GM19397 (cell line): Measurements from ENCODE around the gene OLR1.
A peak's percentile ranks its signal among the peaks of the same experiment; 100 is the strongest.

Experiments
- ATAC-seq: cut with Tn5 transposase; IDR thresholded peaks from one replicate; pipeline ENCODE4 v1.9.1; 2021; ENCODE audit warnings: mild to moderate bottlenecking, moderate library complexity; ENCODE audit not compliant: unreplicated experiment

The OLR1 gene

DNA sequence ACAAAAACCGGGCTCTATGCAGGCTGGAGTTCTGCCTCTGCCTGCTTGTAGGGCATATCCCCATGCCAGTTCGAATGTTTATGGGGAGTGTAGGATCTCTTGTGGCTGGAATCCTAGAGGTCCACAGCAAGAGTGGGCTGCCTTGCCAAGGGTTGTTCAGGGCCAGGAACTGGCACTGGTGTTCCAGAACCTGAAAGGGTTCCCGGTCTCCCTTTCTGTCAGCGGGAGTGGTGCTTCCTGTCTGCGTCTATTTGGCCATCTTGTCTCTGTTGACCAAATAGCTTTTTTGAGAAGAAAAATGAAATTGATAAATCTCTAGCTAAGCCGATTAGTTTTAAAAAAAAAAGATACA, 17.8 kb downstream of the OLR1 start:
- ATAC-seq, result no peak

DNA sequence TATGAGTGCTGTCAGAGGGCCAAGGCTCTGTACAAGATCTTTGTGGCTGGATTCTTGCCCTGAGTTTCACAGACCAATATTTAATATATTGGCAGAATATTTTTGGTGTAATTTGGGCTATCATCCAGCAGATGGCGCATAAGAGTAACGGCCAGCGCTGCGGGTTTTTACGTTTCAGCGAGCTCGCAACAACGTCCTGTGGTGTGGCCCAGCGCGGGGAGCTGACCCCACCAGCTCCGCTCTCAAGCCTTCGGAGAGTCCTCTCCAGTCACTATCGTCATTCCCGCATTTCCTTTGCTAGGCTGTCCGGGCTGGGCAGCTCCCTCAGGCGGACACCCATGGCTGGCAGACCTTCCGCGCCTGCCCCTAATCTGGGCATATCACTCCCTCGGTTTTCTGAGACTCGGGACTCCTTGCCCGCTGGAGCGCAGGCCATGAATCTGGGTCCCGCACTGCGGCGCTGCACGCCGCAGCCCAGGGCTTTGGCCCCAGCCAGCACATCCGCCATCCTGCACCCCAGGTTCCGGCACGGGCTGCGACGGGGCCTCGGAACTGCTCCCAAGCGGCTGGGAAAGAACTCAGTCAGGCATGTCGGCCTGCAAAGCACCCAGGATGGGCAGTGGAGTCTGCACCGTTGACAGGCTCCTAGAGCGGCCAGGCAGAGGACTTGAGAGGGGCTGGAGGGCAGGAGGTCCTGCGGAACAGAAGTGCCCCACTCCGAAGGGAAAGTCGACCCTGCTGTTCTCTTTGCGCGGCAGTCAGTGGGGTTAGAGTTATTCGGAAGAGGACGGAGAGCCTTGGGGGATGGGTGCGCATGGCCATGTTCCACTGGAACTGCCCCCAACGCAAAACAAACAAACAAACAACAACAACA, 18.4 kb downstream of the OLR1 start:
- no peak for ATAC-seq

DNA sequence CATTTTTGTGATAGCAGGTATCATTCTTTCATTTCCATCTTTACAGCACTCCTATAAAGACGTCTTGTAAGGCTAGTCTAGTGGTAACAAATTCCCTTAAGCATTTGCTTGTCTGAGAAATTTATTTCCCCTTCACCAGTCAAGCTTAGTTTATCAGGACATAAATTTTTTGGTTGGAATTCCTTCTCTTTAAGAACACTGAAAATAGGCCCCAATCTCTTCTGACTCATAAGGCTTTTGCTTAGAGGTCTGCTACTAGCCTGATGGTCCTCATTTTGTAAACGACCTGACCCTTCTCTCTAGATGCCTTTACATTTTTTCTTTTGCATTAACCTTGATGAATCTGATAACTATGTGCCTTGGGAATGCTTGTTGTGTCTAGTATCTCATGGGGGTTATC, 20.3 kb downstream of the OLR1 start:
- no peak for ATAC-seq

DNA sequence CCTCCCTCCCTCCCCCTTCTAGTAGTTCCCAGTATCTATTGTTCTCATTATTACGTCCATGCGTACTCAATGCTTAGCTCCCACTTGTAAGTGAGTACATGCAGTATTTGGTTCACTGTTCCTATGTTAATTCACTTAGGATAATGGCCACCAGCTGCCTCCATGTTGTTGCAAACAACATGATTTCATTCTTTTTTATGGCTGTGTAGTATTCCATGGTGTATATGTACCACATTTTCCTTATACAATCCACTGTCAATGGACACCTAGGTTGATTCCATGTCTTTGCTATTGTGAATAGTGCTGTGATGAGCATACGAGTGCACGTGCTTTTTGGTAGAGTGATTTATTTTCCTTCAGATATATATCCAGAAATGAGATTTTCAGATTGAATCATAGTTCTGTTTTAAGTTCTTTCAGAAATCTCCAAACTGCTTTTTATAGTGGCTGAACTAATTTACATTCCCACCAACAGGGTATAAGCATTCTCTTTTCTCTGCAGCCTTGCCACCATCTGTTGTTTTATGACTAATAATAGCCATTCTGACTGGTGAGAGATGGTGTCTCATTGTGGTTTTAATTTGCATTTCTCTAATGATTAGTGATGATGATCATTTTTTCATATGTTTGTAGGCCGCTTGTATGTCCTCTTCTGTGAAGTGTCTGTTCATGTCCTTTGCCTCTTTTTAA, 24.1 kb downstream of the OLR1 start:
- ATAC-seq, result no peak

DNA sequence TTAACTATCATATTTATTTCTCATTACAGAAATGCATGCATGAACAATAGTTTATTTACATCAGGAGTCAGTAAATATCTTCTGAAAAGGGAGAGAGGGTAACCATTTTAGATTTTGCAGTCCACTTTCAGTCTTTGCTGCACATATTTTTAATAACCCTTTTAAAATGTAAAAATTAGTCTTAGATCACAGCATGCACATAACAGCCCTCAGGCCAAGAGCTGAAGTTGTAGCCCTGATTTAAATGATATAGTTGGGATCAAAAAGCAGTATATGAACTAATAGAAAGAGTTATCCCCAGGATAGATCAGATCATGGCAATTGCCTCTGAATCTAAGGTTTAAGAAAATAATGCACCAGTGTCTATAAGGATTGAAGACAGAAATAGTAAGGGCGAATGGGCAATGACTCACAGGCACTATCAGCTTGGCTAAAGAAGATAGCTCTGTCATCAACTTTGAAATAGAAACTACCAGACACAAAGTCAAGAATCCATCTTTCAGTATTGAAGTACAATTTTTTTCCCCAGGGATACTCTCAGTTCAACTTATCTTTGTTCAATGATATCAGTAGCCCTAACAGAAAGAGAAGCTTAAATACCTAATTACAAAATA, 28.8 kb downstream of the OLR1 start:
- no peak for ATAC-seq

DNA sequence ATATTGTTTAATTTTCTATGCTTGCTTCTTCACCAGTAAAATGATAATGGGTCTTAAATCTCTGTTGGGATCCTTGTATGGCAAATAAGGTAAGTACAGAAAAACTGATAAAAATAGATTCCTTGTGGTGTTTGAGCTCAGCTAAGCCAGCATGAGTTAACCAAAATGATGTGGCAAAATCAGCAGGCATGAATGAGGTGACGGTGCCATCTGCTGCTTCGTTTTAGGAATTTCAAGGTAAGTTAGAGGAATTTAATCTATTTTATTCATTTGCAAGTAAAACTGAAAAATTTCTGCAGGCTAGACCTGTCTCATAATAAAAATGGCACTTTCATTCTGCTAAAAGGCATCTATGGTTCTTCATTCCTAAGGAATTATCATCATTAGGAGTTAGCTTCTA, 31.9 kb downstream of the OLR1 start:
- no peak for ATAC-seq

DNA sequence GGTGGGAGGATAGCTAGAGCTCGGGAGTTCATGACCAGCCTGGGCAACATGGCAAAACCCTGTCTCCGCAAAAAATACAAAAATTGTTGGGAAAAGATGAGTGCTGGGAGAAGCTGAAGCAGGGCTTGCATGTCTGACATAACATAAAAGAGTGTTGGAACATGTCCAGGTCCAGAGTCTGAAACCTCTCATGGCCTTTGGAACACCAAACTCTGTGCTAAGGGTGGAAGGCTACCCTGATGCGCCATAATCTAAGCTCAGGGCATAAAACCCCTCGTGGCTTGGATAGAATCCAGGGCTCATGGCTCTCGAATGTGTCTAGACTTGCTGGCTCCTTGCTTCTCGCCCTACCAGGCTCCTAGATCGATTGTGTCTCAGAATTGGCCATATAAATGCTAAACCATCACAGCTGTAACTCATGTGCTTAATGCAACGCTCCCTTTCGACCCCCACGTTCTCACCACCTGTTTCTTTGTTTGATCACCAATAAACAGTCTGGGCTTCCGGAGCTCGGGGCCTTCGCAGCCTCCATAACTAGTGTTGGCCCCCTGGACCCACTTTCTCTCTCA, 35.2 kb downstream of the OLR1 start:
- ATAC-seq, result no peak

DNA sequence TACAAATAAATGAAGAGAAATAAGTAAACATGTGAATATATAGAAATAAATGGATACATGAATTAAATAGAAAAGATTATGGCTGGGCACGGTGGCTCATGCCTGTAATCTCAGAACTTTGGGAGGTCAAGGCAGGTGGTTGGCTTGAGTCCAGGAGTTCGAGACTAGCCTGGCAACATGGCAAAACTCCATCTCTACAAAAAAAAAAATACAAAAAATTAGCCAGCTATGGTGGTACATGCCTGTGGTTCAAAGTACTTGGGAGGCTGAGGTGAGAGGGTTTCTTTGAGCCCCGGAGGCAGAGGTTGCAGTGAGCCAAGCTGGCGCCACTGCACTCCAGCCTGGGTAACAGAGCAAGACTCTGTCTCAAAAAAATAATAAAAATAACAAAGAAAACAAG, 36.8 kb downstream of the OLR1 start:
- ATAC-seq, result no peak

DNA sequence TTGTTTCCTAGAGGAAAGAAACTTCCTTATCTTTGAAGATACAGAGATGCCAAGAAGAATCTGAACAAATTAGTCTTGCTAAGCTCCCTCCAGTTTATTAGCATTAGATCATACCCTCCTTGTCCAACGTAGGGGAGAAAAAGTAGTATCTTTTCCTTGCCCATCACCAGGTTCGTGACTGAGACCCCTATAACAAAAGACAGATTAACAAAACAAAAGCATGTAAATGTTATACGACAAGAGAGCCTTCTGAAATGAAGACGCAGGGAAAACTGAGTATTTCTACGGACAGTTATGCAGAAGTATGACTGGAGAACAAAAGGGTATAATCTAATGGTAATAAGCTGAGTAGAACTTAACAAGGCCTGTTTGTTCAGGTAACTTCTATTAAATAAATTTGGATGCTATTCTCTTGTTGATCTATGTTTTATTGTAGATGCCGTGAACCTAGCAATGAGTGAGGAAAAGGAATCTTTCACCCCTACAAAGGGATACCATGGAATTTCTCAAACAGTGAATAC, 39.0 kb downstream of the OLR1 start:
- ATAC-seq, result no peak

DNA sequence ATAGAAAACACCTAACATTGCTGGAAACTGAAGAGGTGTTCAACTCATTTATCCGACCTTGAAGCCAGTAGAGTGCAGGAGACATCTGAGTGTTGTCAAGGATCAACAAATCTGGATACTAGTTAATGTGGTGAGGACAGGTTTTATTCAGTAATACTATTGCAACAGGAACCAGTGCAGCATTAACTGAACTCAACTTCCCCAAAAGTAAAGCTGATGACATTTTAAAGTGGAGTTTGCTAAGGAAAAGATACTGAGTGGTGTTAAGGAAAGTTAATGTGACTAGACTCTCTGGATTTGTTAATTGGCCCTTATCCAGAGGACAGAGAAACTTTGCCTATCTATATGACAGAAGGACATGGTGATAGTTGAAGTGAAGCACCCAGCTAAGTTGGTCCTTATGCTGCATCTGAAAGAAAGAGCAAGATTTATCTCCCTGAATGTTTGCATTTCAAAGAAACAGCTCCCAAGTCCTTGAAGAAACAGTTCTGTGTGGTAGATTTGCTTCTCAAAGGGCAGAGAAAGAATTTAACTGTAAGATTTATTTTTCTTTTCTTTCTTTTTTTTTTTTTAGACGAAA, 40.7 kb downstream of the OLR1 start:
- ATAC-seq, result no peak

DNA sequence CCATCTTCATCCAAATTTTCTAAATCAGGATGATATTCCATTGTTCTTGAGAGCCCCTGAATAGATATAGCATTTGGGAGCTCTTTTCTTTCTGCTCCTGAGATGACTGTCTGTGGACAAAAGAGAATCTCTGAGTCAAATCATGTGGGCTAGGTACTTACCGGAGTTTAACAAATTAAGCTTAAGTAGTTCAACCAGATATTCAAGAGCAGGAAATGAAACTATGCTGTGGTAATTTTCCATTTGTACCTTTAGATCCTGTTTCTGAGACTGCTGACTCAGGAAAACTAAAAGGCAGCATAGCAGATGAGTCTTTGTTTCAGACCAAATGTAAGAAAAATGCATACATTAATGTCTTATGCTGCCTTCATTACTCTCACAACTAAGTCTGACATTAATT, 41.9 kb downstream of the OLR1 start, which contains the start of gene CLEC7A:
Gene CLEC7A (minus strand): TSS at position 158 of the 400 bp plus-strand sequence. CDS start 117 bp downstream, at position 41.
- ATAC-seq, result peak; percentile 84

DNA sequence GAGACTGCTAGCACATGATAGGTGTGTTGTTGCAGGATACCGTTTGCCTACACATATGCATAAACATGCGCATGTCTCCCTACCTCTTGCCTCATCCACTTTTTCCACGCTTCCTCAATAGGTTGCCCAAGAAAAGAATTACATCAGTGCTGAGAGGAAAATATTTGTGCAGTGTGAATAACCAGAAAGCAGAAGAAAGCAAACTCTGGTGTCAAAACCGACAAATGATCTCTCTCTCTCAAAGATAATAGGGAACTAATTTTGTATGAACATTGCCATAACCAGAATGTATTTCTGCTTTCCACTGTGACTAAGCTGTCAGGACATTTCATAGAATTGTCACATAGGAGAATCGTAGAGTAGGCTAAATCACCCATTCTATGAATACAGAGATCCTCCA, 43.2 kb downstream of the OLR1 start:
- ATAC-seq, result no peak

DNA sequence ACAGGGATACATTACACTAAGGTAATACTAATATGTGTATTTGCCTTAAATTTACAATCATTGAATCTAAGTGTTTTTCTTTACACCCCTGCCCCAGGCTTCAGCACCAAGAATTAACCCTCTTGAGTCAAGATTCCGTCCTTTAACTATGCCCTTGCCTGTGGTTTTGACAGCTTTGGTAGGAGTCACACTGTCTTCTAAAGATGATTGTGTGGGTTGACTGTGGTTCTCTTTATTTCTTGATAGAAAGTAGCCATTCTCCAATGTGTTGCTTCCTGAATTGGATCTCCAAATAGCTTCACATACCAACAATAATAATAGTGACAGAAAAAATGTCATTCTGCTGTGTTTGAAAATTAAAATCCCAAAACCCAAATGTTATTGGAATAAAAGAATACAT, 45.5 kb downstream of the OLR1 start:
- no peak for ATAC-seq

DNA sequence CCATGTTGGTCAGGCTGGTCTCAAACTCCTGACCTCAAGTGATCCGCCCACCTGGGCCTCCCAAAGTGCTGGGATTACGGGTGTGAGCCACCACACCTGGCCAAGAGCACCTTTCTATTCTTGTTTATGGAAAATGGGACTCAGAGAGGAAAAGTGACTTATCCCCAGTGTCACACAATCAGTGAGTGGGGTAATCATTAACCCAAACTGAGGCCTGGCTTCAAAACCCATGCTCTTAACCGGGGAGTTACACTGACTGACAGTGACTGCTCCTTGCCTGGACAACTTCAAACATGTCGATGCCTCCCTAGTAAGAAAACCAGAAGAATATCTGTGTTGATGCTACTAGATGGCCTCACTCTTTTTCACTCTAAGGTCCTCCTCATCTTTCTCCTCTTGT, 49.2 kb downstream of the OLR1 start:
- ATAC-seq, result no peak

DNA sequence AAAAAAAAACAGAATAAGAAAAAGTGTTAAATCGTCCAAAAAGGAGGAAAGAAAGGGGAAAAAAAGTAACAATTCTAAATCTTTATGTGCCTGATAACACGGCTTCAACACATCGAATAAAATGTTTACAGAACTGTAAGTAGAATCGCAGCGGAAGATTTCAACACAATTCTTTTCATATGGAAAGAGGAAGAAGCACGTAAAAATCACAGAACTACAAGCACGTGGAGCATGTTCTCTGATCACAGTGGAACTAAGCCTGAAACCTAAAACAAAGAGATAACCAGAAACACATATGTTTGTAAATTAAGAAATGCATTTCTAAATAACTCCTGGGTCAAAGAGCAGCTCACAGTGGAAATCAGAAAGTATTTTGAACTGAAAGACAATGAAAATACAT, 50.7 kb downstream of the OLR1 start:
- no peak for ATAC-seq

DNA sequence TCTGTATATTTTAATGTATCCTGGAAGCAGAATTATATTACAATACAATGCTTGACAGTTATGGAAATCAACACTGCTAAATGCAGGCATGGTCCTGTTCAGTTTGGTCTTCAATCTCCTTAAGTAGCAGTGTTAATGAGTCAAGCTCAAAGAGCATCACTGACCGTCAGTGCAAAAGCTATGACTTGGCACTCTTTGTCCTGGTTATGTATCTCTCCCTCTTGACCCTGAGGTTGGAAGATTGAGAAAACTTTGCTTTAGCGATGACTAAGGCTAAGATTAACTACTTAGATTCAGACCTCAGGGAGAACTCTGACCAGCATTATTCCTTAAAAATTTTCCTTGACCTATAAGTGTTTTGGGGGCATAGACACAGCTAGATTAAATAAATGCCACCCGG, 52.9 kb downstream of the OLR1 start:
- ATAC-seq, result no peak

DNA sequence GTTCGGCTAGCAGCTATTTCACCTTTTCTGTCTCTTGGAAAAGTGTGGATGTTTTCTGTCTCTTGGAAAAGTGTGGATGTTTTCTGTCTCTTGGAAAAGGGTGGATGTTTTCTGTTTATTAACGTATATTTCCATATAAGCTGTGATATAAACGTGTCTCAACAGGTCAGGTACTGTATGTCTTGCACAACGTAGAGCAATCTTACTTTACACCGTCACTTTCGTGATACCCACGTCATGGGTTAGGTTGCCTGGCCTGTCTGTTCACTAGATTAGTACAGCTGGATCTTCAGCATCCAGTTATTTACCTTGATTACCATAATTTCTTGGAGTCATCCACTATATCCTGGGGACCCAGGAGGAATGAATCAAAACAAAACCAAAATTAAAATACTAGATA, 56.0 kb downstream of the OLR1 start:
- no peak for ATAC-seq

DNA sequence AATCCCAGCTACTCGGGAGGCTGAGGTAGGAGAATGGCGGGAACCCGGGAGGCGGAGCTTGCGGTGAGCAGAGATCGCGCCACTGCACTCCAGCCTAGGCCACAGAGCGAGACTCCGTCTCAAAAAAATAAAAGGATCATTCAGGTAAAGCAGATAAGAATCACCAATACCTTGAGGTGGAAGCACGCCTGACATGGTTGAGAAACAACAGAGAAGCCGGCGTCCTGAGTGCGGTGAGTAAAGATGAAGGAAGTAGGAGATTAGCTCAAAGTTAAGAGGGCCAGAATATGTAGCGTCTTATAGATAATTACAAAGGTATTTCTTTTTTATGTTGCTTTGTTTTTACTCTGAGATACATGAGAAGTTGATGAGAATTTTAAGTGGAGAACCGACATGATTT, 56.6 kb downstream of the OLR1 start:
- no peak for ATAC-seq

DNA sequence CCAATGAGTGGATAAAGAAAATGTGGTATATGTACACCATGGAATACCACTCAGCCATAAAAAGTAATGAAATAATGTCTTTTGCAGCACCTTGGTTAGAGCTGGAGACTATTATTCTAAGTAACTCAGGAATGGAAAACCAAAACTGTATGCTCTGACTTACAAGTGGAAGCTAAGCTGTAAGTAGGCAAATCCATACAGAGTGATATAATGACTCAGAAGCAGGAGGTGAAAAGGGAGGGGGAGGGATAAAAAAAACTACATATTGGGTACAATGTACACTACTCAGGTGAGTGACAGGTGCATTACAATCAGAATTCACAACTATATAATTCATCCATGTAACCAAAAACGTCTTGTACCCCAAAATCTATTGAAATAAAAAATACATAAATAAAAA, 58.0 kb downstream of the OLR1 start:
- ATAC-seq, result no peak

DNA sequence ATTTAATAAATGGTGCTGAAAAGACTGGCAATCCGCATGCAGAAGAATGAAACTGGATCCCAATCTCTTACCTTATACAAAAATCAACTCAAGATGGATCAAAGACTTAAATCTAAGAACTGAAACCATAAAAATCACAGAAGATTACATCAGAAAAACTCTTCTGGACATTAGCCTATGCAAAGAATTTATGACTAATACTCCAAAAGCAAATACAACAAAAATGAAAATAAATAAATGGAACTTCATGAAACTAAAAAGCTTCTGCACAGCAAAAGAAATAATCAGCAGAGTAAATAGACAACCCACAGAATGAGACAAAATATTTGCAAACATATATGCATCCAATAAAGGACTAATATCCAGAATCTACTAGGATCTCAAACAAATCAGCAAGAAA, 58.9 kb downstream of the OLR1 start:
- no peak for ATAC-seq

DNA sequence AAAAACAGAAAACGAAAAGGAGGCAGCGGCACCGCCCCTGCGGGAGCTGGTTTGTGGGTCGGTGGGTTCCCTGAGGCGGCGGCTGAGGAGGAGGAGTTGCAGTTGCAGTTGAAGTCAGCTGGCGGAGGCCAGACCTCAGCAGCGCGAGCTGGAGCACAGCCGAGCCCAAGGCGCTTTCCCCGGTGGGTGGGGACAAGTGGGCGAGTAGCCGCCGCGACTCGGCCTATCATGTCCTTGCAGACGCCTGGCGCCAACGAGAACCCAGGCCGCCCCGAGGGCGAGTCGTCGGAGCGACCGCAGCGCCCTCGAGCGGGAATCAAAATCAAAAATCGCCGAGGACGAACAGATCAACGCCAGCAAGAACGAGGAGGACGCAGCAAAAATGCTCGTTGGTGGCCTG, 60.5 kb downstream of the OLR1 start:
- ATAC-seq, result no peak
